Retina (tissue), 1 donor: ENCODE data around the gene TAS2R50.
"Not testable (repeated sequence)": the region's sequence is repeated elsewhere in the genome, so short reads cannot be mapped to it uniquely, and the experiment has no call there.

Experiments used
- DNase-seq: peaks from one replicate; pipeline ENCODE4 v3.0.0-alpha.2; 2016

The TAS2R50 gene, protein sequence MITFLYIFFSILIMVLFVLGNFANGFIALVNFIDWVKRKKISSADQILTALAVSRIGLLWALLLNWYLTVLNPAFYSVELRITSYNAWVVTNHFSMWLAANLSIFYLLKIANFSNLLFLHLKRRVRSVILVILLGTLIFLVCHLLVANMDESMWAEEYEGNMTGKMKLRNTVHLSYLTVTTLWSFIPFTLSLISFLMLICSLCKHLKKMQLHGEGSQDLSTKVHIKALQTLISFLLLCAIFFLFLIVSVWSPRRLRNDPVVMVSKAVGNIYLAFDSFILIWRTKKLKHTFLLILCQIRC

DNA sequence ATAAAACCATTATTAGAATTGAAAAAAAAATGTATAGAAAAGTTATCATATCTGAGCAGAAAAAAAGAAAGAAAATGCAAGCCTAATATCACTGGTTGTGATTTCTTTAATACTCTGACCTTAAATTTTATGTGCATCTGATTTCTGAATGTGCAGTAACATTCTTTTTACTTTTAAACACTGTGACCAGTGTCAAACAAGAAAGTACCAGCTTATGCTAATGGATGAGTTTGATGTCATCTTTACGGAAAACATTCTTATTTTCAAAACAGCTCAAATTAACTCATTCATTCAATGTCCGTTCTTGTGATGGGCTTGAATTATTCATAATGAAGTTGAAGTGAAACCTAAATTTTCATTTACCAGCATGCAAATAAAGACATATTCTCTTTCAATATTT is at the start of gene TAS2R50:
Gene TAS2R50 (minus strand): TSS at position 101 of the 400 bp plus-strand sequence. CDS start 52 bp downstream, at position 49.
- DNase-seq, result no peak

DNA sequence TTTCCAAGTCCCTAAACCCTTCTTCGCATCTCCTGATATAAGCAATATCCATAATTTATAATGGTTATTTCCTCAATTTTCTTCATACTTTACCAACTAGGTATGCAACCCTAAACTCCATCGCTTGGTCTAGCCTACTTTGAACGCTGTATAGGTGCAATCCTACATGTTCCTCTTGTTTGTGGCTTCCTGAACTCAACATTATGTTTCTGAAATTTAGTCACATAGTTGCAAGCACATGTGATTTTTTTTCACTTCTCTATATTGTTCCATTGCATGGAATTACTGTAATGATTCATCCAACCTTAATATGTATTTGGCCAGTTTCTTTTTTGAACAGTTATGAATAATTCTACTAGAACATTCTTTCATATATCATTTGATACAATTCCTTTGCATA is 47.2 kb upstream of the TAS2R50 start:
- DNase-seq, result not testable (repeated sequence)

GRCh38 chr12:11031307-11031706 is 44.6 kb upstream of the TAS2R50 start, which contains the start of gene TAS2R31:
Gene TAS2R31, minus strand, starts transcription at chr12:11031407. Its CDS starts 72 bp downstream, at chr12:11031335.
- DNase-seq, result no peak

GRCh38 chr12:11026118-11026517 is 39.4 kb upstream of the TAS2R50 start:
- no peak for DNase-seq

DNA sequence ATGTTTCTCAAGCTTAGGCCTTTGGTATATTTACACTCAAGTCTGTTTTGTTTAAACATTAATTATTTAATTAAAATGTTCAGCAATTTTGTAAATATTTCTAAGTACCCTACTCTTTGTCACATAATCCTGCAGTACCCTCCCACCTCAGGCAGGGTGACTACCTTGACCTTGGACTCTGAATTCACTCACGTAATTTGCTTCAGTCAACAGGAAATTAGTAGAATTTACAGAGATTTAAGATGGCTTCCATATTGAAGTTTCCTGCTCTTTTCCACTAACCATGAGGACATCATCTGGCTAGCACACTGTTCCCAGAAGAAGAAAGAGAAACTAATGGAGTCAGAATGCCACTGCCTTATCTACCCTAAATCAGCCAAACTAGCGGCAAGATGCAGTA is 36.7 kb upstream of the TAS2R50 start:
- no peak for DNase-seq

- DNase-seq, result no peak
Measured at GRCh38 chr12:11022520-11022919, 35.8 kb upstream of the TAS2R50 start, which contains the start of gene TAS2R19. Gene TAS2R19, minus strand, starts transcription at chr12:11022620. Its CDS starts 49 bp downstream, at chr12:11022571.

DNA sequence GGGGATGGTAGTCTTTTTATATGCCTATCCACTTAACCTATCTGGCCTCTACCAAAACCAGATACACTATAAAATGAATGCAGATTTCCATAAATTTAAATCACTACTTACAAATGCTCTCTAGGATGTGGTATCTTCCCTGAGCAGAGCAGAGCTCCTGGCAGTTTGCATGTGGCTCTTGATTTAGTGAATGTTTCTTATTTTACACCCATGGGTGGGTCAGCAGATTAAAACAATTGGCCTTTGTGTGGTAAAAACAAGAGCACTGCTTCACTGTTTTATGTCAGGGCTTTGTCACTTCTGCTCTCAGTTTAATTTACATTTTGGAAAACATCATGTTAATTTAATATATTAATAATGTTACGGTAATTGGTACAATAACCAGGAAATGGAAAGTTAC is 30.2 kb upstream of the TAS2R50 start:
- DNase-seq, result no peak

DNA sequence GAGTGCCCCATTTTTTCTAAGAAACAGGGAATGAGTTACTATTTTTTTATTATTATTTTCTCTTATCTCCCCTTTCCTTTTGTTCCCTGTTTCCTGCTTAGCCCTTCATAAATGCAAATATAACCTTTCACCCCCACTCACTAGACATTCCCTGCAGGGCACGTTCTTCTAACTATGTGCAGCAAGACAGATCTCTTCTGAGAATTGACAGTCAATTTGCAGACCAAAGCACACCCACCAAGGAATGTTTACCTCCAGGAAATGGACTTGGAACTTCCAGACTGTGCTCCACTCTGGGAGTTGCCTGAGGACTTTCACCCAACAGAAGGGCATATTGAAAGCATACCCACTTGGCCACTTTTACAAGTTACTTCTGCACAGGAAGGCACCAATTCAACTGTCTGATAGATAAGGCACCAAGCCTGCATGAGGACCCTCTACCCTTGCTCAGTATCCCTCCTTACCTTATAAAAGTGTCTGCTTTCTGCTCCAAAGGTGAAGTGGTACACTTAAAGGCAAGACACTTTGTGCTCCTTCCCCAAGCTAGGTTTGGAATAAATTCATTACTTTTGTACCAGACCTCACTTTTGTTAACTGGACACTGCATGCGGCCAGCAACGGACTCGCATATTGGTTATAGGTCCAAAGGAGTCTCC is 29.2 kb upstream of the TAS2R50 start:
- DNase-seq, result no peak

- DNase-seq, result no peak
Measured at GRCh38 chr12:11014234-11014633, 27.5 kb upstream of the TAS2R50 start.

DNA sequence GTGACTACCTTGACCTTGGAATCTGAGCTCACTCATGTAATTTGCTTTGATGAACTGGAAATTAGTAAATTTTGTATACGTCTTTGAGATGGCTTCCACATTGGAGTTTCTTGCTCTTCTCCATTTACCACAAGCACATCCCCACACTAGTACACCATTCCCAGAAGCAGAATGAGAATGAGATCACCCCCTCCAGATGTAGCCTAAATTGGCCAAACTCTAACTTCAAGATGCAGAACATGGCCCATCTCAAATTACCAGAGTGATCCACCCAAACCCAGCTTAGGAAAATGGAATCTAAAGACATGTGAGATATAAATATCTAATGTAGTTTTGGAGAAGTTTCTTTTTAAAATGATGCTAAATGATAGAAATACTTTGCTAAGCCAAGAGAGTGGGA is 20.9 kb upstream of the TAS2R50 start:
- no peak for DNase-seq

GRCh38 chr12:10998204-10998603 is 11.5 kb upstream of the TAS2R50 start, which contains the start of gene TAS2R20:
Gene TAS2R20, minus strand, starts transcription at chr12:10998304. Its CDS starts 429 bp downstream, at chr12:10997875.
- no peak for DNase-seq

- no peak for DNase-seq
Measured at GRCh38 chr12:10994307-10994706, 7.6 kb upstream of the TAS2R50 start.

- no peak for DNase-seq
Measured at GRCh38 chr12:10989107-10989506, 2.4 kb upstream of the TAS2R50 start.

GRCh38 chr12:10982244-10982643 is 4.5 kb downstream of the TAS2R50 start:
- DNase-seq, result no peak

DNA sequence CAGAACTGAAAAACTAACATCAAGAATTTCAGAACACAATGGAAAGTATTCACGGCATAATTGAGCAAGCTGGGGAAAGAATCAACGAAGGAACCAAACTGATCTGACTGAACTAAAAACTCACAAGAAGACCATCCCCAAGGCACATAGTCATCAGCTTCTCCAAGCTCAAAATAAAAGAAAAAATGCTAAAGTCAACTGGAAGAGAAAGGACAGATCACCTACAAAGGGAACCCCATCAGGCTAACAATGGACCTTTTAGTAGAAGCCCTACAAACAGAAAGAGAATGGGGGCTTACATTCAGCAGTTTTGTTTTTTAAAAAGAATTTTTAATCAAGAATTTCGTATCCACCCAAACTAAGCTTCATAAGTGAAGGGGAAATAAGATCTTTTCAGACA is 11.7 kb downstream of the TAS2R50 start:
- no peak for DNase-seq

- DNase-seq, result no peak
Measured at GRCh38 chr12:10968765-10969456, 17.8 kb downstream of the TAS2R50 start.

GRCh38 chr12:10967409-10967808 is 19.3 kb downstream of the TAS2R50 start:
- DNase-seq, result no peak

DNA sequence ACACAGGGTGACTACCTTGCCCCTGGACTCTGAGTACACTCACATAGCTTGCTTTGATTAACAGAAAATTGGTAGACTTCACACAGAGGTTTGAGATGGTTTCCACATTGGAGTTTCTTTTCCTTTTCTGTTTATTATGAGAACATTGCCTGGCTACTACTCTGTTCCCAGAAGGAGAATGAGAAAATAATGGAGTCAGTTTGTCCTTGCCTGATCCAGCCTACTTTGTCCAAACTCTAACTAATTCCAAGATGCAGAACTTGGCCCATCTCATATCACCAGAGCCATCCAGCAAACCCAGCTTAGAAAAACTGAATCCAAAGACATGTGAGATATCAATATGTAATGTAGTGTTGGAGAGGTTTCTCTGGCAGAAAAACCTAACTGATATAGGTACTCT is 20.4 kb downstream of the TAS2R50 start:
- DNase-seq, result no peak

GRCh38 chr12:10965476-10965875 is 21.2 kb downstream of the TAS2R50 start:
- no peak for DNase-seq

DNA sequence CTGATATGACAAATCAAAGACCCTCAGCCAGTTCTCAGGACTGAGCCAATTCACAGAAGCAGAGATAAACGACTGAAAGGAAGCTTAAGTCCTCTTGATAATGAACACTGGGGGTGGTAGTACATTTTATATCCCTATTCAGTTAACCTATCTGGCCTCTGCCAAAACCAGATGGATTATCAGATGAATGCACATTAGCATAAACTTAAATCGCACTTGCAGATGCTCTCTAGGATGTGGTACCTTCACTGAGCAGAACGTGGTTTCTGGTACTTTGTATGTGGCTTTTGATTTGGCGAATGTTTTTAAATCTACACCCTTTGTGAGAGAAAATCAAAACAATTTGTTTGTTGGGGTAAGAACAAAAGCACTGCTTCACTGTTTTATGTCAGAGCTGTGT is 26.5 kb downstream of the TAS2R50 start:
- DNase-seq, result no peak

DNA sequence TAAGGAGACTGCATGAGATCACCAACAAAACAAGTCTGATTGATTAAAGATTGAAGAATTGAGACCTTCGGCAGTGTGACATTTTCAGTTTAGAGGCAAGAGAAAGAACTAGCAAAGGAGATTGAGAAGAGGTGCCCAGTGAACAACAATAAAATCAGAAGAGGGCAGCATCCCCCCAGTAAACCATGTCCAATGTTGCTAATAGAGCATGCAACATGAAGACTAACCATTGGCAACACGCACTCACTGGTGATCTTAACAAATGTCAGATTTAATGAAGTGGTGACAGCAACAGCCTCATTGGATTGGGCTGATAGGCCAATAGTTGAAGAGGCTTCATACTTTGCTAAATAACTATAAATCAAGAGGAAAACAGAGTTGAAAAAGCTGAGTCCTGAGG is 26.9 kb downstream of the TAS2R50 start:
- DNase-seq, result no peak

DNA sequence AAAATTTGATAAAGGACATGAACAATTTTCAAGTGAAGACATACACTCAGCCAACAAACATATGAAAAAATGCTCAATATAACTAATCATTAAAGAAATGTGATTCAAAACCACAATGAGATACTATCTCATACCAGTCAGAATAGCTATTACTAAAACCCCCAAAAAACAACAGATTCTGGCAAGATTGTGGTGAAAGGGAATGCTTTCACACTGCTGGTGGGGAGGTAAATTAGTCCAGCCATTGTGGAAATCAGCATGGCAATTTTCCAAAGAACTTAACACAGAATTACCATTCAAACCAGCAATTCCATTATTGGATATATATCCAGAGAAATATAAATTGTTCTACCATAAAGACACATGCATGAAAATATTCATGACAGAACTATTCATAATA is 29.0 kb downstream of the TAS2R50 start:
- no peak for DNase-seq

DNA sequence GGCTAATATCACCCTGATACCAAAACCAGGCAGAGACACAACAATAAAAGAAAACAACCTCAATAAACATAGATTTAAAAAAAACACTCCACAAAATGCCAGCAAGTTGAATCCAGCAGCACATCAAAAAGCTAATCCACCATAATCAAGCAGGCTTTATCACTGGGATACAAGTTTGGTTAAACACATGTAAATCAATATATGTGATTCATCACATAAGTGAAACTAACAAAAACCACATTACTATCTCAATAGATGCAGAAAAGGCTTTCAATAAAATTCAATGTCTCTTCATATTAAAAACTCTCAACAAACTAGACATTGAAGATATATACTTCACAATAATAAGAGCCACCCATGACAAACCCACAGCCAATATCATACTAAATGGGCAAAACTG is 30.6 kb downstream of the TAS2R50 start:
- DNase-seq, result no peak

- DNase-seq, result no peak
Measured at GRCh38 chr12:10952645-10953044, 34.1 kb downstream of the TAS2R50 start.
